Neural crest cell (in vitro differentiated cells): ENCODE measurements around the gene GRN. TPM values are rescaled to one million over a fixed set of nuclear protein-coding genes. Genes with fewer than 3 reads are reported as not detected.
A peak's percentile ranks its signal among the peaks of the same experiment; 100 is the strongest.

ENCODE experiments used
- DNase-seq: peaks from one replicate; pipeline ENCODE4 v3.0.0; 2021; ENCODE audit warnings: low read depth, mixed read lengths, low spot score
- H3K27ac Mint-ChIP-seq: one replicate; pipeline ENCODE4 v1.8.0; 2021; ENCODE audit warnings: mild to moderate bottlenecking, mixed read lengths; ENCODE audit not compliant: unreplicated experiment
- H3K27me3 Mint-ChIP-seq: 2 replicates; pipeline ENCODE4 v1.8.0; 2021; ENCODE audit warnings: low read depth, mild to moderate bottlenecking, mixed read lengths
- H3K36me3 Mint-ChIP-seq: 2 replicates; pipeline ENCODE4 v1.8.0; 2021; ENCODE audit warnings: low read depth, mild to moderate bottlenecking, mixed read lengths
- H3K4me1 Mint-ChIP-seq: 2 replicates; pipeline ENCODE4 v1.8.0; 2021; ENCODE audit warnings: mixed read lengths
- H3K4me3 Mint-ChIP-seq: one replicate; pipeline ENCODE4 v1.8.0; 2021; ENCODE audit warnings: mild to moderate bottlenecking, mixed read lengths
- H3K9me3 Mint-ChIP-seq: 2 replicates; pipeline ENCODE4 v1.8.0; 2021; ENCODE audit warnings: mixed read lengths
- total RNA-seq: library from RNA; stranded (reverse); gene quantifications from 2 replicates; pipeline ENCODE4 v1.2.1, GENCODE V29; 2021
- TF ChIP-seq, protein P1 (sequence below): fragments of 200-600 bp; sonication (generic); conservative IDR thresholded peaks from 2 replicates; pipeline ENCODE4 v1.5.0; 2021; ENCODE audit warnings: antibody characterized with exemption, mild to moderate bottlenecking

The GRN gene
- total RNA-seq, 1 donor from 2014 or later = 70.0 TPM

GRCh38 chr17:44384281-44384822, 39.2 kb downstream of the GRN start:
- Mint-ChIP-seq H3K4me3 (peak overlapping the region; percentile 87), H3K4me1 (peaks cover 21% of the 10 kb centered on the region), H3K36me3 (no peaks in the 10 kb centered on the region), H3K9me3 (no peaks in the 10 kb centered on the region), H3K27ac (no peak overlapping the region), H3K27me3 (peaks cover 44% of the 10 kb centered on the region)
- no peak for DNase-seq
- TF ChIP-seq, protein P1, sequence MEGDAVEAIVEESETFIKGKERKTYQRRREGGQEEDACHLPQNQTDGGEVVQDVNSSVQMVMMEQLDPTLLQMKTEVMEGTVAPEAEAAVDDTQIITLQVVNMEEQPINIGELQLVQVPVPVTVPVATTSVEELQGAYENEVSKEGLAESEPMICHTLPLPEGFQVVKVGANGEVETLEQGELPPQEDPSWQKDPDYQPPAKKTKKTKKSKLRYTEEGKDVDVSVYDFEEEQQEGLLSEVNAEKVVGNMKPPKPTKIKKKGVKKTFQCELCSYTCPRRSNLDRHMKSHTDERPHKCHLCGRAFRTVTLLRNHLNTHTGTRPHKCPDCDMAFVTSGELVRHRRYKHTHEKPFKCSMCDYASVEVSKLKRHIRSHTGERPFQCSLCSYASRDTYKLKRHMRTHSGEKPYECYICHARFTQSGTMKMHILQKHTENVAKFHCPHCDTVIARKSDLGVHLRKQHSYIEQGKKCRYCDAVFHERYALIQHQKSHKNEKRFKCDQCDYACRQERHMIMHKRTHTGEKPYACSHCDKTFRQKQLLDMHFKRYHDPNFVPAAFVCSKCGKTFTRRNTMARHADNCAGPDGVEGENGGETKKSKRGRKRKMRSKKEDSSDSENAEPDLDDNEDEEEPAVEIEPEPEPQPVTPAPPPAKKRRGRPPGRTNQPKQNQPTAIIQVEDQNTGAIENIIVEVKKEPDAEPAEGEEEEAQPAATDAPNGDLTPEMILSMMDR = no peak

DNA sequence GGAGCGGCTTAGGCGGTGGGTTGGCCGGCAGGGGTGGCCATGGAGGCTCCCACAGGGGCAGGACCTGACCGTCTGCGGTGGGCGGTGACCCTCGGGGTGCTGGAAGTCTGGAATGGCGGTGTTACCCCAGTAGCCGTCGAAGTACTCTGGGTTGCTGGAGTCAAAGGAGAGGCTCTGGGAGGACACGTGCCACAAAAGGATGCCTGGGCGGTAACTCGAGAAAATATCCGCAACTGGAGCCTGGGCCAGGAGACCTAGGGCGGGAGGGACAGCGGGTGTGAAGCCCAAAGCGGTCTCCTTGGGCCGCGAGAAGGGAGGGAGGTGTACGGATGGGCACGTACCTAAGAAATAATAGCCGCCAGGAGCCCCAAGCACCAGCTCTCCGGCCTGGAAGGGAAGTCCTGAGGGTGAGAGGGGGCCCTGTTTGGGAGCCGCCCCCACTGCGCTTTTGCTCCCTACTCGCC, 39.8 kb downstream of the GRN start:
- Mint-ChIP-seq H3K4me3 (peak overlapping the region; percentile 87), H3K27ac (no peak overlapping the region), H3K36me3 (no peaks in the 10 kb centered on the region), H3K4me1 (peaks cover 24% of the 10 kb centered on the region), H3K9me3 (no peaks in the 10 kb centered on the region), H3K27me3 (peaks cover 46% of the 10 kb centered on the region)
- DNase-seq = peak; percentile 30
- TF ChIP-seq, protein P1 = no peak

GRCh38 chr17:44385287-44386181, 40.4 kb downstream of the GRN start:
- H3K9me3 Mint-ChIP-seq = no peaks in the 10 kb centered on the region
- H3K36me3 Mint-ChIP-seq = no peaks in the 10 kb centered on the region
- DNase-seq = peak; percentile 85
- H3K4me3 Mint-ChIP-seq = peak overlapping the region; percentile 87
- TF ChIP-seq, protein P1 = peak; percentile 33
- H3K27me3 Mint-ChIP-seq = peaks cover 46% of the 10 kb centered on the region
- peaks cover 24% of the 10 kb centered on the region for H3K4me1 Mint-ChIP-seq
- H3K27ac Mint-ChIP-seq = no peak overlapping the region

DNA sequence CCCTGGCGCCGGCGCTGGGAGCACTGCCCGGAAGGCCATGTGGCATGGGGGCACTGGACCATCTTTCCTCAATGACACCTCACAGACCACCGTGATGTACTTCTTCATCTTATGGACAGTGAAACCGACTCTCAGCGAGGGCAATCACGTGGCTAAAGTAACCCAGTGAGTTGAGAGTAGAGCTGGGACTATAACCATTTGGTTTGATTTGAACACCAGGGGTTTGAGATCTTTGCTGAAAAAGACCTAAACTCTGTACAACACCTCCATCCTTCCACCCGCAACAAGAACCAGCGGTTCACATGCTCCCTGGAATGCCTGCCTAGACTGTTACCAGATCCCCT, 41.1 kb downstream of the GRN start:
- peaks cover 46% of the 10 kb centered on the region for H3K27me3 Mint-ChIP-seq
- no peak overlapping the region for H3K27ac Mint-ChIP-seq
- no peaks in the 10 kb centered on the region for H3K36me3 Mint-ChIP-seq

GRCh38 chr17:44387804-44388203, 42.7 kb downstream of the GRN start:
- Mint-ChIP-seq H3K9me3 (no peaks in the 10 kb centered on the region), H3K4me1 (peaks cover 18% of the 10 kb centered on the region), H3K36me3 (no peaks in the 10 kb centered on the region), H3K4me3 (peak overlapping the region; percentile 75), H3K27ac (no peak overlapping the region), H3K27me3 (peaks cover 35% of the 10 kb centered on the region)
- TF ChIP-seq, protein P1 = no peak
- DNase-seq = no peak

More for the DNA sequence above, 41.1 kb downstream of the GRN start:
- no peaks in the 10 kb centered on the region for H3K9me3 Mint-ChIP-seq
- TF ChIP-seq, protein P1 = no peak
- H3K4me3 Mint-ChIP-seq = peak overlapping the region; percentile 76
- peaks cover 24% of the 10 kb centered on the region for H3K4me1 Mint-ChIP-seq
- DNase-seq = no peak
